ENCODE data around the gene DNM2.
A peak's percentile ranks its signal among the peaks of the same experiment; 100 is the strongest.
"Not testable (repeated sequence)": the region's sequence is repeated elsewhere in the genome, so short reads cannot be mapped to it uniquely, and the experiment has no call there.

The DNM2 gene

DNA sequence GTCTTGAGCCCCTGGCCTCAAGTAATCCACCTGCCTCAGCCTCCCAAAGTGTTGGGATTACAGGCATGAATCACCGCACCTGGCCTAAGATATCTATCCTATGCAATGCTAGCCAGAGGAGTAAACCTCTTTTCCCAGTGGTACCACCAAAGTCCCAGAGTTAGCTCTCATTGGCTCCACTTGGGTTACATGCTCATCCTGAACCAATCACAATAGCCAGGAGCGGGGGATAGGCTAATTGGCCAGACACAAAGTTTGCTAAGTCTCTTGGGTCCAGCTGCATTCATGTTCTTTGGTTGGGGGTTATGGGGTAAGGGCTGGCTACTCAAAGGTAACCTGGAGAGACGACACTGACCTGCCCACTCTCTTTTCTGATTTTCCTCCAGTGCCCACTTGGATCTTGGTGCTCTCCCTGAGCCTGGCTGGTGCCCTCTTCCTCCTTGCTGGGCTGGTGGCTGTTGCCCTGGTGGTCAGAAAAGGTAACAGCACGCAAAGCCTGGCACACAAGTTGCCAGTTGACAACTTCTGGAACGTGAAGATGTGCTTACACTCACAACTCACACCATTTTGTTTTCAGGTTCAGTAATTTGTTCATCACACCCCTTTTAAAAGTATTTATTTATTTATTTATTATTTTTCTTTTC is 138.1 kb downstream of the DNM2 start:
- FAIRE-seq: peak; percentile 83
- no peak for DNase-seq (ENCODE audit: insufficient read length, low spot score)

DNA sequence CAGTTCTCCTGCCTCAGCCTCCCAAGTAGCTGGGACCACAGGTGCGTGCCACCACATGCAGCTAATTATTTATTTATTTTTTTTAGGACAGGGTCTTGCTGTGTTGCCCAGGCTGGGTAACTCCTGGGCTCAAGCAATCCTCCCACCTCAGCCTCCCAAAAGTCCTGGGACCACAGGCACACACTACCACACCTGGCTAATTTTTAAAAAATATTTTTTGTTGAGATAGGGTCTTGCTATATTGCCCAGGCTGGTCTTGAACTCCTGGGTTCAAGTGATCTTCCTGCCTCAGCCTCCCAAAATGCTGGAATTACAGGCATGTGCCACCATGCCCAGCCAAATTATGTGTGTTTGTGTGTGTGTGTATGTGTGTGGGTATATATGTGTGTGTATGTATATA is 139.0 kb downstream of the DNM2 start:
- FAIRE-seq; DNase-seq (ENCODE audit: insufficient read length, low spot score): not testable (repeated sequence)

DNA sequence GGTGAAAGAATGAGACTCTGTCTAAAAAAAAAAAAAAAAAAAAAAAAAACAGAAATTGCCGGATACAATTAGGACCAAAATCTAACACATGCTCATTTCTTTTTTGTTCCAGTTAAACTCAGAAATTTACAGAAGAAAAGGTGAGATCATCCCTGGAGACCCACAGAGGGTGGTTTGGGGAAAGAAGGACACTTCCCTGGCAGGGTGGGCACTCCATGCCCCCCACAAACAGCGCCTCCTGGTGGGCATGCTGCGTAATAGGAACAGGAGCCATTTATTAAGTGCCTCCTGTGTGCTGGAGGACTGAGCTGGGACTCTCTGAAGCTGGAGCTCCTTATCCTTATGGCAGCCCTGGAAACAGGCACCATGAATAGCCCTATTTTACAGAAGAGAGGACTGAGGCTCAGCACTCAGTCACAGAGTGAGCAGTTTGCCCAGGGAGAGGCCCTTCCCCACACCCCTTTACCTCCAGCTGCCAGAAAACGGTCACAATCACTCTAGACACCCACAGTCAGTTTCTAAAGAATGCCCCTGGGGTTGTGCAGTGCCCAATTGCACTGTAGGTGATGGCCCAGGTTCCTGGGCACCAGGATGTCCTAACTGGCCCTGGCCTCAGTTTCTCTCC is 140.4 kb downstream of the DNM2 start:
- FAIRE-seq (no peak), DNase-seq (ENCODE audit: insufficient read length, low spot score) (no peak)

DNA sequence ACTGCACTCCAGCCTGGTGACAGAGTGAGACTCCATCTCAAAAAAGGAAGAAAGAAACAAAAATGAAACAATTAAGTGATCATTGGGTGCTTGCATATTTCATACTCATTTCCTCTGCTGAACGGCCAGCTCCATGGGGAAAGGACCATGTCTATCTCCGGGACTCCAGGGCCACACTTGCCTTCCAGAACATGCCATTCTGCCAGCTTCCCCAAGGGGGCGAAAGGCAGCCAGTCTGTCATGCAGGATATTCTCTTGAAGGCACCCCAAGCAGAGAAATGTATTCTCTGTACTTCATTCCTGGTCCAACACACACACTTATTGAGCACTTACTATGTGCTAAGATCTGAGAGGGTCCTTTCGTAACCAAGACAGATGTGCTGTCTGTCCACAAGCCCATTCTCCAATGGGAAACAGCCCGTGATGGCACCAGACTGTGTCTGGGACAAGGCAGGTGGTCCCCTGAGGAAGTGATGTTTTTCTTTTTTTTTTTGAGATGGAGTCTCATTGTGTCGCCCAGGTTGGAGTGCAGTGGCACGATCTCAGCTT is 143.3 kb downstream of the DNM2 start:
- DNase-seq (ENCODE audit: insufficient read length, low spot score) (no peak), FAIRE-seq (no peak)

DNA sequence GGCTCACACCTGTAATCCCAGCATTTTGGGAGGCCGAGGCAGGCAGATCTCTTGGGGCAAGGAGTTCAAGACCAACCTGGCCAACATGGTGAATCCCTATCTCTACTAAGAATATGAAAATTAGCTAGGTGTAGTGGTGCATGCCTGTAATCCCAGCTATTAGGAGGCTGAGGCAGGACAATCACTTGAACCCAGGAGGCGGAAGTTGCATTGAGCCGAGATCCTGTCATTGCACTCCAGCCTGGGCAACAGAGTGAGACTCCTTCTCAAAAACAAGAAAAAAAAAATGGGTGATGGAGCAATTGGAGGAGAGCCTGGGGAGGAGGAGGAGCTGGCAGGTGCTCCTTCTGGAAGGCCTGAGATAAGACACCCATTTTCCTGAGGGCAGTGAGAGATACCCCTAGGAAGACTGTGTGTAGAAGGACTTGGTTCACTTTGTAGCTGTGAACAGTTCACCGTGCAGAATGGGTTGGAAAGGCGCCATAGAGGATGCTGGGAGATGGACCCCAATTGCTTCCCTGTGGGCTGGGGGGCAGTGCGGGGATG is 144.8 kb downstream of the DNM2 start:
- no peak for DNase-seq (ENCODE audit: insufficient read length, low spot score)
- FAIRE-seq: no peak

DNA sequence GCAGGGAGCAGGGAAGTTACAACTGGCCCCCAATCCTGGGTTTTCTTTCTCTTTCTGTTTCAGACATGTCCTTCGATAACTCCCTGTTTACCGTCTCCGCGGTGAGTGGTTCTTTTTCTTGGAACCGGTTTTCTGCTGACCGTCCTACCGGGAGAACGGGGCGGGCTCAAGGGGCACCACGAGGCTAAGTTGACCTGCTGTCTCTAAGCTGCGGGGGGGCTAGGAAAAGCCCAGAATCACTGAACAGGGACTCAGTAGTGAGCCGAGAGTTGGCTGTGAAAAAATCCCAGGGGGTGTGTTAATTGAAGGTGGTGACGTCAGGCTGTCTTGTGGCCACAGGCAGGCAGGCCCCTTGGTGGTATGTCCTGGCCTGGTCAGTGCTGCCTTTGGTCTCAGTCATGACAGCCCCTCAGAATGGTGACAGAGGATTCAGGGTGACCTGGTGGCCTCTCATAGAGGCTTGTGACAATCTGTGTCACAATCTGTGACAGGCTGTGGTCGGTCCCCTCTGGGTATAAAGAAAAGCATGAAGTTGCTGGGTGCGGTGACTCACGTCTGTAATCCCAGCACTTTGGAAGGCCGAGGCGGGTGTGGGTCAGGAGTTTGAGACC is 145.3 kb downstream of the DNM2 start:
- no peak for DNase-seq (ENCODE audit: insufficient read length, low spot score)
- no peak for FAIRE-seq

DNA sequence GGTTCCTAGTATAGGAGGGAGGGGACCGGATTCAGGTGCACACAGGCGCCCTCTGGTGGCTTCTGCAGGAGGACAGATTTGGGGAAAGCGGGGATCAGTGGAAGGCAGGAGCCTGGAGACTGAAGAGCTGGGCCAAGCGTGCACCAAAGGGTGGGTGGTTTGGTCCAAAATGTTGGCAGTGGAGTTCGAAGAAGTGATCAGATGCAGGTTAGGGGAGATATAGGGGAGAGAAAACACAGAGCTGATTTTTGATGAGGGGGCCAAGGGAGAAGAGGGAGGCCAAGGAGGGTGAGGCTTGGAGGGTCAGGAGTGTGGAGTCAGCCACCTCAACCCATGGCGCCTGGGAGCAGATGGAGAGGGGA is 146.6 kb downstream of the DNM2 start:
- DNase-seq (ENCODE audit: insufficient read length, low spot score) (peak; percentile 94), FAIRE-seq (no peak)

DNA sequence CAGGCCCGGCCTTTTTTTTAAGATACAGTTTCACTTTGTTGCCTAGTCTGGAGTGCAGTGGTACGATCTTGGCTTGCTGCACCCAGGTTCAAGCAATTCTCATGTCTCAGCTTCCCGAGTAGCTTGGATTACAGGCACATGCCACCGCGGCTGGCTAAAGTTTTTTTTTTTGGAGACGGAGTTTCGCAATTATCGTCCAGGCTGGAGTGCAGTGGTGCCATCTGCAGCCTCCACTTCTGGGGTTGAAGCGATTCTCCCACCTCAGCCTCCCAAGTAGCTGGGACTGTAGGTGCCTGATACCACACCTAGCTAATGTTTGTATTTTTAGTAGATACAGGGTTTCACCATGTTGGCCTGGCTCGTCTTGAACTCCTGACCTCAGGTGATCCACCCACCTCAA is 148.6 kb downstream of the DNM2 start:
- FAIRE-seq (no peak), DNase-seq (ENCODE audit: insufficient read length, low spot score) (no peak)

DNA sequence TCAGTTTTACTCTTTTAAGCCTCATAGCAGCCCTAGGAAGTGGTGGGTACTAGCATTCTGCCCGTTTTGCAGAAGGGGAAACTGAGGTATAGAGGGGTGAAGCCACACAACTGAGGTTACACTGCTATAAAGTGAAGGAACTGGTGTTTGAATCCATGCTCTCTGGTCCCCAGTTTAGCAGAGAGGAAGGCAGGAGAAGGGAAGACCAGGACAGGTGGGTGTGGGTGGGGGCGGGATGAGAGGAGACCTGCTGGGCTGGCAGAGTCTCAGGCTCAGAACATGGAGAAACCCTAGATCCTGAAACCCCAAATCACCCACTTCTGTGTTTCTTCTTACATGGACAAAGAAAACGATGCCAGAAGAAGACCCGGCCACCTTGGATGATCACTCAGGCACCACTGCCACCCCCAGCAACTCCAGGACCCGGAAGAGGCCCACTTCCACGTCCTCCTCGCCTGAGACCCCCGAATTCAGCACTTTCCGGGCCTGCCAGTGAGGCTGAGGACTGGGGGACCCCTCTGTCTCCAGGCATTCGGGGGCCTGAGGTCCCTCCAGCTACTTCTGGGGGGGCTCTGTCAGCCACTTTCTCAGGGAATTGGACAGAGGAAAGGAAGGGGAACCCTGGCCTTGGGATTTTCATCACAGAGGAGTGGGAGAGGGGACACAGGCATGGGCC is 151.1 kb downstream of the DNM2 start:
- FAIRE-seq (no peak), DNase-seq (ENCODE audit: insufficient read length, low spot score) (no peak)

DNA sequence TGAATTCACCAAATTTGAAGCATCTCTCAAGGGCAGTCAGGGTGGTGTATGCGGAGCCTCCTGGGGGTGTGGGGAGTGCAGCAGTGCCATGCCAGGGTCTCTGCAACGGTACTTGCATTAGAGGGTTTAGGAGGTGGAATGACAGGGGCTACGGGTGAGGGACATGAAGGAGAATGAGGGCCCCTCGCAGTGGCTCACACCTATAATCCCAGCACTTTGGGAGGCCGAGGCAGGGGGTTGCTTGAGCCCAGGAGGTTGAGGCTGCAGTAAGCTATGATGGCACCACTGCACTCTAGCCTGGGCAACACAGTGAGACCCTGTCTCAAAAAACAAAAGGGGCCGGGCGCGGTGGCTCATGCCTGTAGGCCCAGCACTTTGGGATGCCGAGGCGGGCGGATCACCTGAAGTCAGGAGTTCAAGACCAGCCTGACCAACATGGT is 152.0 kb downstream of the DNM2 start:
- not testable (repeated sequence) for FAIRE-seq; DNase-seq (ENCODE audit: insufficient read length, low spot score)

DNA sequence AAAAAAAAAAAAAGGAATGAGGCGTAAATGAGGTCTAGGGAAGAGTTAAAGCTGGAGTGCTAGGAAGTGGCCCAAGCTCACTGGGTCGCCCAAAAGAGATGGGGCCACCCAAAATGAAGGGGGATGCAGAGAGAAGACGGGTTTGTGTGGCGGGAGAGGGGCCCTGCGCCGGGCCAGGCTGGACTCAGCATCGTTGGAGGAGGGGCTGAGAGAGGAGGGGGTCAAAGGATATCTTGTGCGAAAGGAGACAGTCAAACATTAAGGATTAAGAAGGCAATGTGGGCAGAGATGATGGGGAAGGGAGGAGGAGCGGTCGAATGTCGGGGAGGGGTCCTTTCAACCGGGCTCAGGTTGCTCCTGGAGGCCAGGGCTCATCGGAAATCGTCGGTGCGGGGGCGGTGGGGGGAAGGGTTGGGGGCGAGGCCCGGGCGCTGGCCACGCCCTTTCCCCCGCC is 152.6 kb downstream of the DNM2 start:
- DNase-seq (ENCODE audit: insufficient read length, low spot score) (no peak), FAIRE-seq (no peak)

DNA sequence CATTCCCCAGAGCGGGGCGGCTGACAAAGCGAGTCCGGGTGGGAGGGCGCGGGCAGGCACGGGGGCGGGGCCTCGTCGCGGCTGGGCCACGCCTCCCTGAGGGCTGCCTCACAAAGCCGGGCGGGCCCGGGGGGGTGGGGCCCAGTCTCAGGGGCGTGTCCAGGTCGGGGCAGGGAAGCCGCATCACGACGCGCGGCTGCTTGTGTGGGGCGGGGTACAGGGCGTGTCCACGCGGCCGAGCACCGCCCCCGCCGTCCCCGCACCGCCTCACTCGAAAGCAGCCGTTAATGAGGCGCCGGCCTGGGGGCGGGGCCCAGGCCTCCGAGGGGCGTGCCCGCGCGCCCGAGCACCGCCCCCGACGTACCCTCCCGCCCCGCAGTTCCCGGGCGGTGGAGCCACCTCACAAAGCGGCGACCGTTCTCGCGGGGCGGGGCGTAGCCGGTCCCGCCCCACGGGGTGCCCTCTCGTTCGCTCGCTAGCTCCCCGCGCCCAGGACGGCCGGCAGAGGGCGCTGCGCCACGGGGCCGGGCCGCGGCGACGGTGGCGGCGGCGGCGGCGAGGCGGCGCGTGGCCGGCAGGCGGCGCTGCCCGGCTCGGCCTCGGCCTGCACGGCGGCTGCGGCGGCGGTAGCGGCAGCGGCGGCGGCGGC is 153.2 kb downstream of the DNM2 start, which contains the start of gene CARM1:
Gene CARM1 (plus strand): TSS at position 599 of the 649 bp plus-strand sequence. CDS start 150 bp downstream, outside the sequence.
- DNase-seq (ENCODE audit: insufficient read length, low spot score): peak; percentile 96
- FAIRE-seq: peak; percentile 96

DNA sequence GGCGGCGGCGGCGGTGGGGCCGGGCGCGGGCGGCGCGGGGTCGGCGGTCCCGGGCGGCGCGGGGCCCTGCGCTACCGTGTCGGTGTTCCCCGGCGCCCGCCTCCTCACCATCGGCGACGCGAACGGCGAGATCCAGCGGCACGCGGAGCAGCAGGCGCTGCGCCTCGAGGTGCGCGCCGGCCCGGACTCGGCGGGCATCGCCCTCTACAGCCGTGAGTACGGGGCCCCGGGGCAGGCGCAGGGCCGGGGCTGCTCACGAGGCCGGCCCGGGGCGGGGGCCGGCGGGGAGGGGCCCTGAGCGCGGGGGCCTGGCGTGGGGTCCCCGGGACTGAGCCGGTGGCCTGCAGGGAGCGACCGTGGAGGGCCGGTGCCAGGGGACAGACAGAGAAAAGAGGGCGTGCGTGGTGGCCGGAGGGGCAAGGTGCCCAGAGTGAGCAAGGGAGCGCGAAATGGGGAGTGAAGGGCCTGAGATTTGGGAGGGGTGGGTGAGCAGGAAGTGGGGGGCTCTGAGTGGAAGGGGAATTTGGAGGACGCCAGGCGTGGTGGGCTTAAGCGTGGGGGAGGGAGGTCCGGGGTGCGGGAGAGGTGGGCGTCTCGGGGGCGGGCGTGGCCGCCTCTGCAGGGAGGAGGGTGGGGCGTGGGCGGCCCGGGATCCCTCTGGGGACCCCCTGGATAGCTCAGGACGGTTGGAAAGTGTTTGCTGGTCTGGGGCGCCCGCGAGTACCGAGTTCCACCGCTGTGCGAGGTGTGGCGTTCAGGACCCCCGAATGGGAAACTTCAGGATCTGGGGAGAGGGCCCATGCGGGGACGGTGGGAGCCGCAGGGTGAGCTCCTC is 154.0 kb downstream of the DNM2 start:
- DNase-seq (ENCODE audit: insufficient read length, low spot score): no peak
- FAIRE-seq: no peak

DNA sequence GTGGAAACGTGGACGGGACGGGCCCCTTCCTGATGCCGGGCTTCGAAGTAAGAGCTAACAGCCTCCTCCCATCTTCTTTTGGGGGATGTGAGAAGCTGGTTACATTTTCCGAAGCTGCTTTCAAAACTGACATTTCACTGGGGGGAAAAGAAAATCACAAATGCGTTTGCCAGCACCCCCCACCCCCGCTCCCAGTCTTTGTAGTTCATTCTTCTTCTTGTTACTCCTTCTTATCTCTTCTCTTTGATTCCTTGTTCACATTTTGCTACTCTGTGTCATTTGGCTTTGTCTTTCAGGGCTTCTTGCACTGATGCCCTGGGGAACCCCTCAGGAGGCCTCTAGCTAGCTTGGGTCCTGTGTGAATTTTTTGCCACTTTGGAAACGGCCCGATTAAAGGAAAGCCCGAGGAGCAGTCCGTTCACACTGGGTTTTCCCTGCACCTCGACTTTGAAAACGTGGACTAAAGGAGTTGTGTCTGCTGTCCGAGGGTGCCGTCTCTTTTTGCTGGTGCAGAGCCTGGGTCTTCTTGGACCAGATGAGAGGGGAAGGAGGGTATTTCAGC is 154.7 kb downstream of the DNM2 start:
- no peak for DNase-seq (ENCODE audit: insufficient read length, low spot score)

DNA sequence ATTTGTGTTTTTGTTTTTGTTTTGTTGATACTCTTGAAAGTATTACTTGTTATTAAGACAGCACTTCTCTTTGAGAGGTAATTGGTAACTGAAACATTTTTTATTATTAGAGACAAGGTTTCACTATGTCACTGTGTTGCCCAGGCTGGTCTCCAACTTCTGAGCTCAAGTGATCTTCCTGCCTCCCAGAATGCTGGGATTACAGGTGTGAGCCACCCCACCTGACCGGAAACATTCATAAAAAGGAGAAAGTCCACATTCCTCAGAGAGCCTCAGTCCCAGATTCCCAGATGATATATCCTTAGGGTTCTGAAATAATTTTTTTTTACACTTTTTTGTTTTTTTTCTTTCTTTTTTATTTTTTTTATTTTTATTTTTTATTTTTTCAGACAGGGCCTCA is 156.1 kb downstream of the DNM2 start:
- DNase-seq (ENCODE audit: insufficient read length, low spot score): no peak
- no peak for FAIRE-seq

More for the DNA sequence above, 154.7 kb downstream of the DNM2 start:
- no peak for FAIRE-seq

DNA sequence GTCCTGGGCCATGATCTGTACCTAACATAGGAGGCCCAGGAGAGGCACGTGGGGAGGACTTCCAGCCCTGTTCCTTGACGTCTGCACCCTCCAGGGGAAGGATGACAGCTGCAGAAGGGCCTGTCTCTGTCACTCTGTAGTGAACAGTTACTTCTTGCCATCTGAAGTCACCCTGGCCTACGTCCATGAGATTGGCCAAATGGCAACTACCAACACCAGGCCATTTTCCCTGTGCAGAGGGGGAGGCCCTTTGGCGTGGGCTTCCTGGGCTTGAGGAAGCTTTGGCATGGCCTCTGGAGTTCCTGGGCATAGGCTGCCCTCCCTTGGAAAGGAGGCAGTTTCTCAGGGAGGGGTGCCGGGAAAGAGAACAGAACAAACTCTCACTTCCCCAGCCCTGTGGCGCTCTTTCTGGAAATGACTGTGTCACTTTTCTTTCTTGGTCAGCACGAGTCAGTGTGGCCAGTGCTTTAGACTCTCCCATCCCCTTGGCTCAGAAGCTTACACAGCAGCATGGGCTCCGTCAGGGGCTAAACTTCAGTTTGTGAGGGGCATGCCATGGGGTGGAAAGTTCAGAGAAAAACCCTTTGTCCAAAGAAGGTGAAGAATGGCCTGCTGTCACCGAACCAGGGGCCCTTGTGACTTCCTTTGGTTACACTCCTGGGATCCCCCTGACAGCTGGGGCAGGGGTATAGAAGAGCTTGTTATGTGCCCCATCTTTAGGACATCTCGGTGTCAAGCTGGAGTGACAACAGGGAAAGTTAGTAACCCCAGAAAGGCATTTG is 158.8 kb downstream of the DNM2 start:
- FAIRE-seq (no peak), DNase-seq (ENCODE audit: insufficient read length, low spot score) (no peak)

DNA sequence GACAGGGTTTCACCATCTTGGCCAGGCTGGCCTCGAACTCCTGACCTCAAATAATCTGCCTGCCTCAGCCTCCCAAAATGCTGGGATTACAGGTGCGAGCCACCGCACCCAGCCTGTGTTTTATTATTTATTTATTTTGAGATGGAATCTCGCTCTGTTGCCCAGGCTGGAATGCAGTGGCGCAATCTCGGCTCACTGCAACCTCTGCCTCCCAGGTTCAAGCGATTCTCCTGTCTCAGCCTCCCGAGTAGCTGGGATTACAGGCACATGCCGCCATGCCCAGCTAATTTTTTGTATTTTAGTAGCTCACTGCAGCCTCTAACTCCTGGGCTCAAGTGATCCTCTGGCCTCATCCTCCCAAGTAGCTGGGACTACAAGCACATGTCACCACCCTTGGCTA is 159.7 kb downstream of the DNM2 start:
- DNase-seq (ENCODE audit: insufficient read length, low spot score); FAIRE-seq: not testable (repeated sequence)

DNA sequence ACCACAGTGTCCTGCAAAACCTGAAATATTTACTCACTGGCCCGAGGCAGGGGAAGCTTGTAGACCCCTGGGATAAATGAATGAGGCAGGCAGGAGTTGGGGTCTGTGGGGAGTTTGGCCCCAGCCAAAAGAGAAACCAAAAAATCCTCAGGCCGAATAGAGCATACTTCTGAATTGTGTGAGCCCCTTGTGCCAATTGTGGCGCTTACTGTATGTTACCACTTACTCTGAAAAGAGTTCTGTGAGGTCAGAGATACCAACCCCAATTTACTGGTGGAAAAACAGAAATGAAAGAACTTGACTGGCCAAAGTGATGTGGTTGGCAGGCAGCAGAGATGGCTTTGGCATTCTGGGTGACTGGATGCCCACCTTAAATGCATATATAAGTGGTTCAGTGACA is 160.4 kb downstream of the DNM2 start:
- FAIRE-seq (no peak), DNase-seq (ENCODE audit: insufficient read length, low spot score) (no peak)

Measured in HTR-8/SVneo (cell line).